ENCODE results near the gene SULT4A1. TPM values are rescaled to one million over a fixed set of nuclear protein-coding genes. Genes with fewer than 3 reads are reported as not detected.
A peak's percentile ranks its signal among the peaks of the same experiment; 100 is the strongest.
"Not testable (repeated sequence)": the region's sequence is repeated elsewhere in the genome, so short reads cannot be mapped to it uniquely, and the experiment has no call there.

SULT4A1 gene
- total RNA-seq, 6 experiments from 2014 or later = not detected

- H3K9me3 Mint-ChIP-seq; H3K27me3 Mint-ChIP-seq (ENCODE audit: insufficient read depth); H3K36me3 Mint-ChIP-seq (ENCODE audit: low read depth); H3K27ac Mint-ChIP-seq; H3K4me3 Mint-ChIP-seq: not testable (repeated sequence)
- TF ChIP-seq CTCF (IDR thresholded peaks at IDR 0.05) = peak; percentile 76
- peak; percentile 24 for DNase-seq
- H3K4me1 Mint-ChIP-seq (ENCODE audit: low read depth) = peaks cover 42% of the 10 kb centered on the region
Measured at GRCh38 chr22:43904412-43904811, 42.1 kb upstream of the SULT4A1 start.

- H3K27me3 Mint-ChIP-seq (ENCODE audit: insufficient read depth); DNase-seq; H3K4me3 Mint-ChIP-seq; H3K9me3 Mint-ChIP-seq; H3K36me3 Mint-ChIP-seq (ENCODE audit: low read depth): not testable (repeated sequence)
- Mint-ChIP-seq H3K27ac (peak overlapping the region; percentile 98; the same call in 1 of the 2 replicates), H3K4me1 (ENCODE audit: low read depth) (peaks cover 50% of the 10 kb centered on the region)
Measured at GRCh38 chr22:43903033-43903432, 40.7 kb upstream of the SULT4A1 start.

GRCh38 chr22:43901976-43902643, 39.8 kb upstream of the SULT4A1 start:
- Mint-ChIP-seq H3K9me3 (no peaks in the 10 kb centered on the region), H3K27me3 (ENCODE audit: insufficient read depth) (no peaks in the 10 kb centered on the region), H3K27ac (peak overlapping the region; percentile 98), H3K36me3 (ENCODE audit: low read depth) (no peaks in the 10 kb centered on the region), H3K4me3 (peak overlapping the region; percentile 83), H3K4me1 (ENCODE audit: low read depth) (peaks cover 59% of the 10 kb centered on the region)
- DNase-seq = peak; percentile 94
- no peak for TF ChIP-seq CTCF (IDR thresholded peaks at IDR 0.05)

- peaks cover 59% of the 10 kb centered on the region for H3K4me1 Mint-ChIP-seq (ENCODE audit: low read depth)
Measured at GRCh38 chr22:43900206-43900605, 37.9 kb upstream of the SULT4A1 start.

GRCh38 chr22:43897751-43898261, 35.5 kb upstream of the SULT4A1 start:
- peak; percentile 82 for DNase-seq
- Mint-ChIP-seq H3K4me1 (ENCODE audit: low read depth) (peaks cover 46% of the 10 kb centered on the region), H3K4me3 (no peak overlapping the region; the same call in 1 of the 2 replicates), H3K9me3 (no peaks in the 10 kb centered on the region), H3K36me3 (ENCODE audit: low read depth) (no peaks in the 10 kb centered on the region), H3K27me3 (ENCODE audit: insufficient read depth) (no peaks in the 10 kb centered on the region; the same call in 1 of the 2 replicates), H3K27ac (peak overlapping the region; percentile 68)
- TF ChIP-seq CTCF (IDR thresholded peaks at IDR 0.05) = no peak

More at GRCh38 chr22:43900206-43900605, 37.9 kb upstream of the SULT4A1 start:
- H3K9me3 Mint-ChIP-seq = no peaks in the 10 kb centered on the region
- H3K4me3 Mint-ChIP-seq = no peak overlapping the region
- no peak for DNase-seq
- H3K27me3 Mint-ChIP-seq (ENCODE audit: insufficient read depth) = no peaks in the 10 kb centered on the region
- H3K36me3 Mint-ChIP-seq (ENCODE audit: low read depth) = no peaks in the 10 kb centered on the region
- H3K27ac Mint-ChIP-seq = no peak overlapping the region
- no peak for TF ChIP-seq CTCF (IDR thresholded peaks at IDR 0.05)

GRCh38 chr22:43895986-43896645, 33.8 kb upstream of the SULT4A1 start:
- Mint-ChIP-seq H3K4me3 (no peak overlapping the region), H3K36me3 (ENCODE audit: low read depth) (no peaks in the 10 kb centered on the region), H3K4me1 (ENCODE audit: low read depth) (peaks cover 29% of the 10 kb centered on the region), H3K27me3 (ENCODE audit: insufficient read depth) (no peaks in the 10 kb centered on the region; the same call in 1 of the 2 replicates), H3K9me3 (no peaks in the 10 kb centered on the region), H3K27ac (no peak overlapping the region)
- DNase-seq = no peak
- TF ChIP-seq CTCF (IDR thresholded peaks at IDR 0.05) = peak; percentile 29

Data from HFFc6 (cell line).